Right ventricle myocardium superior (tissue), 1 donor: ENCODE data around the gene RASSF4. TPM values are rescaled to one million over a fixed set of nuclear protein-coding genes. Genes with fewer than 3 reads are reported as not detected.

Experiments used
- ATAC-seq: fragments of 200-7000 bp; cut with Tn5 transposase; one replicate; pipeline ENCODE4 v1.9.1; 2020; ENCODE audit warnings: mild to moderate bottlenecking; ENCODE audit not compliant: poor library complexity
- DNase-seq: peaks from one replicate; pipeline ENCODE4 v3.0.0-alpha.2; 2020
- intact Hi-C: fragments of 100-400 bp; cut with DNase I; formaldehyde crosslinking; loops from one replicate; pipeline ENCODE4 v1.11.2; 2022
- total RNA-seq: library from RNA; stranded (reverse); fragmentation: NEBNext Ultra II Directional; extraction: Animal tissue kit (Norgen Biotek cat#: 25700); gene quantifications from one replicate; pipeline ENCODE4 v1.2.1, GENCODE V29; 2021
- donor health status: DM: no; HTN: yes; CAD: no; lungs with severe emphysema.

RASSF4 gene
- total RNA-seq, 1 donor from 2014 or later = 87.5 TPM

DNA sequence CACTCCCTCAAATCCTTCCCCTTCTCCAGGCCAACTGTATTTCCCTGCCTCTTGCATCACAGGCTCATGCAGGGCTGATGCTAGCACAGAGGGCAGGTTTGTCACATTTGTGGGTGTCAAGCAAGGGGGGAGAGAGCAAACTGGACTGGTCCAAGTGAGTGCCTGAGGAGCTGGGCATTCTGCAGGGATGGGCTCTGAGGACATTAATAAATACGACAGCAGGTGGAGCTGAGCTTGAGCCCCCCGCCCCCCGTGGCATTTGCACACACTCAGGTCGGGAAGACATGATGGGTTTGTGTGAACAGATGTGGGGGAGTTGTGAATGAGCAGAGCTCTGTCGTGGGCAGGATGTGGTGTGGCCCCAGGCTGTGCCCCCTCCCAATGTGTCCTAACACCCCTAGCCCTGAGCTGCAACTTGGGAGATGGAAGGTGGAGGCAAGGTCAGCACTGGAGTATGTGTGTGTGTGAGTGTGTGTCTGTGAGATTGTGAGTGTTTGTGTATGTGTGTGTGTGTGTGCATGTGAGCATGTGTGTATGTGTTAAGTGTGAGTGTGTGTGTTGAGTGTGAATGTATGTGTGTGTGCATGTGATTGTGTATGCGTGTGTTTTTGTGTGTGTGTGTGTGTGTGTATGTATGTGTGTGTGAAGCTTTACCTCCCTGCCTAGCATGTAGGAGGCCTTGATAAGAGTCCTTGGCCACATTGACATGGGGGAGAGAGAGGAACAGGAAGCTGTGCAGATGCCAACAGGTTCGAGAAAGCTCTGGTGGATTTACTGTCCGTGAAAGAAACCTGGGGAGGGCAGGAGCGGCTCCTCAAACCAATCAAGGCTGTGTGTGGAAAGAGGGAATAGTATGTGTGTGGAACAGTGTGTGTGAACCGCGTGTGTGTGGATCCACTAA, 9.1 kb downstream of the RASSF4 start:
- DNase-seq (no peak), ATAC-seq (no peak)
- intact Hi-C loops = no loop called here

DNA sequence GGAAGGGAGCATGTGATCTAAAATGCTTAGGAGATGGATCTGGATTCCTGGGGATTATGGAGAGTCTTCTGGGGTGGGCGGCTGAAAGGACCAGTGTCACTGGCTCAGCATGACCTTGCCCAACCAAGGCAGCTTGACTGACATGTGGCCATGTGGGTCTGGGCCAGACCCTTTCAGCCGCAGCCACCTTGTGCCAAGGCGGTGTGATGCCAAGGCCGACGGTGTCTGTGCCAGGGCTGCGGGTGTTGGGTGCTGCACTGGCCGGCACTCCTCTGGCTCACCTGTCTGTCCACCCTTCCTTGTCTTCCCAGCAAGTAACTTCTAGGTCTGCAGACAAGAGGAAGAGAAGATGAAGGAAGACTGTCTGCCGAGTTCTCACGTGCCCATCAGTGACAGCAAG, 10.3 kb downstream of the RASSF4 start:
- ATAC-seq (peak; percentile 47), DNase-seq (peak; percentile 74)
- intact Hi-C loops = loop anchor here (5.0 kb wide), 1 partner anchor 38 kb away; no protein-coding TSS in a partner anchor

DNA sequence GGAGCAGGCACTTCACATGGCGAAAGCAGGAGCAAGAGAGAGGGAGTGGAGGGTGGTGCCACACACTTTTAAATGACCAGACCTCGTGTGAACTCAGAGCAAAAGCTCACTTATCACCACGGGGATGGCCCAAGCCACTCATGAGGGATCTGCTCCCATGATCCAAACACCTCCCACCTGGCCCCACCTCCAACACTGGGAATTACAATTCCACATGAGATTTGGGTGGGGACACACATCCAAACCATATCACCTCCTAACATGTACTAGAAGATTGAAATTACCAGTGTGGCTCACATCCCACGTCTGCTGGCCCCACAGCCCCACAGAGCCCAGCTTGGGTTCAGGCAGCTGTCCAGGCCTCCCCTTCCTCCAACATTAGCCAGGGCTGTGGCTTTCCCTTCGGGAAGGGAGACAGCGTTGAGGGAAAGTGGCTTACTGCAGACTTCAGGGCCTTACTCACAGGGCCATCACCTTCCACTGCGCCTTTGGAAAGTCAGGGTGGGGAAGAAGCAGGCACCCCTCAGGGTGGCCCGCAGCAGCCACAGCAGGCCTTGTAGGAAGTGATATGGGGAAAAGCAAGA, 11.3 kb downstream of the RASSF4 start:
- ATAC-seq = no peak
- no peak for DNase-seq
- intact Hi-C loops = loop anchor here (5.0 kb wide), 1 partner anchor 39 kb away; no protein-coding TSS in a partner anchor

DNA sequence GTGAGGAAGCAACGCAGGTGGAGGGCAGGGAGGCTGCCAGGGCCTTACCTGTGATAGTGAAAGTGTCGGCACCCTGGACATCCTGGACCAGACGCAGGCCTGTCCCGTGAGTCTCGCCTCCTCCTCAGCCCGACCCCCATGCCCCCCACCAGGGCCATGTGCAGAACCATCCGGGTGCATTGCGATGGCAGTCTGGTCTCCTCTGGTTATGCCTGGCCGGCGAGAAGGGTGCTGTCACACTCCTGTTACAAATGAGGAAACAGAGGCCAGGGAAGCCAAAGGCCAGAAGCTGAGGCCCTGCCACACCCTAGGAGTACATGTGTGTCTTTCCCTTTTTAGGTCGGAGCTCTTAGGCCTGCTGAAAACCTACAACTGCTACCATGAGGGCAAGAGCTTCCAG, 11.8 kb downstream of the RASSF4 start:
- intact Hi-C loops = loop anchor here (5.0 kb wide), 1 partner anchor 39 kb away; no protein-coding TSS in a partner anchor
- DNase-seq = no peak
- no peak for ATAC-seq

DNA sequence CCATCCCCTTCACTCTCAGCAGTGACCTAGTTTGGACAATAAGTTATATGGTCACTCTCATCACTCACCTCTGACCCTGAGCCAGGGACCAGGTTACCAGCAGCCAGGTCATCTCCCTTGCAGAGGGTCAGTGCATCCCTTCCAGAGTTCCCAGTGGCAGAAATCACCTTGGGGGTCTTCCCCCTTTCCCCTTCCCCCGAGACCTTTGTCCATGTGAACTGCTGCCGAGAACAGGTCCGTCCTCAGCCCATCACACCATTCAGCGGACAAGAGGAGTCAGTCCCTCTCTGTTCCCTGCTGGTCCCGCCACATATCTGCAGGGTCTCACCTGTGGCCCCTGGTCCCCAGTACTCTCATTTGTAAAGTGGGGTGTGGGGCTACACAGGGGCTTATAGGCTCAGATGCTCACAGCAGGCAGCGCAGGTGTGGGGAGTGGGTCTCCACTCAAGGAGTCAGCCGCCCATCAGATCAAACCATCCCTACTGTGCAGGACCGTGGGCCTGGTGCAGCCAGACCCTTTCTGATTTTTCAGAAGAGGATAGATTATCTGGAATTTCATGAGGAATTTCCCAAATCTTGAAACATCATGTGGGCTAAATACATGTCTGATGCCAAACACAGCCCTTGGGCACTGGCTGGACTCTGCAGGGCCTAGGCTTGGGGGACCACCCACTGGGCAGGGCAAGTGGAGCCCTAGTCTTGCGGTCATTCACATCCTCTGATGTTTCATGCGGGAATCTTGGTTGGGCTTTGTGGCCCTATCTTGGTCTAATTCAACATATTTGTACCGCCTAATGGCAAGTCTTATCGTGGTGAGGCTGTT, 12.5 kb downstream of the RASSF4 start:
- DNase-seq (no peak), ATAC-seq (no peak)
- intact Hi-C loops = loop anchor here (5.0 kb wide), 1 partner anchor 40 kb away; no protein-coding TSS in a partner anchor

DNA sequence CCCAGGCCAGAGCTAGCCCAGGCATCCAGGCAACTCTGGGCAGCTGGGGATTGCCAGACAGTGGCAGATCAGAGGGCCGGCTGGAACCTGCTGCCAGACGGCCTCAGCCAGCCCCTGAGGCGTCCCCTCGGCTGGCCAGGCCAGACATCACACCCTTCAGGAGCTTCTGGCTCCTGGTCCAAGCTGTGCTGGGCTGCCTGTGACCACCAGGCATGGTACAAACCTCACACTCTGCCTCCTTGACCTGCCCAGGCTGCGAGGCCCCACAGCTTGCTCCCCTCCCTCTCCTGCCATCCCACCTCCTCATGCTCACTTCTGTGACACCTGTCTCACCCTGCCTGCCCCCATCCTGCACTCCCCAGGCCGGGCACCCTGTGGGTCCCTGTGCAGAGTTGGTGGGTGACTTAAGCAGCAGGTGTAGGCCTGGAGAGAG, 13.3 kb downstream of the RASSF4 start:
- DNase-seq (no peak), ATAC-seq (no peak)
- intact Hi-C loops = loop anchor here (5.0 kb wide), 1 partner anchor 41 kb away; no protein-coding TSS in a partner anchor

DNA sequence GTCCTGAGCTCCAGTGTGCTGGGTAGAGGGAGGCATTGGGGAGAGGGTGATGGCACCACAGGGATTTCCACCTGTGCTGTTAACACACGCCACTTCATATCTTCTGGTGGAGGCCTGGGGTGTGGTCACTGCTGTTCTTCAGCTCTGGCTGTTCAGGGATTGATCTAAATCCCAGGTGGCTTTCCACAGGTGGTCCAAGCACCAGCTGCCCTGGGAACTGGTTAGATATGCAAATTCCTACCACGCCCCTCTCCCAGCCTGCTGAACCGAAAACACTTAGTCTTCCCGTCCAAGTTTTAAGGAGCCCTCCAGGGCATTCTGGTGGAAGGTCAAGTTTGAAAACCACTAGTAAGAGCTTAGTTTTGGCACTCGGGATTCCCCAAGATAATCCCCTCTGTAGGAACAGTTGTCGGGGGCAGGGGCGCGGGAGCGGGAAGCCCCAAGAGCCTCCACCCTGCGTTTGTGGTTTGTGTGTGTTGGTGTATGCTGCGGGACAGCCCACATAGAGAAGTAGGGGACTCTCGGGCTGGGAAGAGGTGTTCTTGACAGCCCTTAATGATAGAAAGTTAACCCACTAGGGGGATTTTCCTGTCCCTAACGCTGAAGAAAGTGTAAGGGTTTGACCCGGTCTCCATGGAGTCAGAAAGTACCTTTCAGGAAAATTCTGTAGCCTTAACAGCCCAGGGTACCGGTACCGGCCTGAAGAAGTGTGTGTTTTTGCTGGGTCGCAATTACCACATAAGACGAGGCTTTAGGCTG, 13.9 kb downstream of the RASSF4 start:
- DNase-seq (no peak), ATAC-seq (no peak)
- intact Hi-C loops = loop anchor here (5.0 kb wide), 1 partner anchor 41 kb away; no protein-coding TSS in a partner anchor

DNA sequence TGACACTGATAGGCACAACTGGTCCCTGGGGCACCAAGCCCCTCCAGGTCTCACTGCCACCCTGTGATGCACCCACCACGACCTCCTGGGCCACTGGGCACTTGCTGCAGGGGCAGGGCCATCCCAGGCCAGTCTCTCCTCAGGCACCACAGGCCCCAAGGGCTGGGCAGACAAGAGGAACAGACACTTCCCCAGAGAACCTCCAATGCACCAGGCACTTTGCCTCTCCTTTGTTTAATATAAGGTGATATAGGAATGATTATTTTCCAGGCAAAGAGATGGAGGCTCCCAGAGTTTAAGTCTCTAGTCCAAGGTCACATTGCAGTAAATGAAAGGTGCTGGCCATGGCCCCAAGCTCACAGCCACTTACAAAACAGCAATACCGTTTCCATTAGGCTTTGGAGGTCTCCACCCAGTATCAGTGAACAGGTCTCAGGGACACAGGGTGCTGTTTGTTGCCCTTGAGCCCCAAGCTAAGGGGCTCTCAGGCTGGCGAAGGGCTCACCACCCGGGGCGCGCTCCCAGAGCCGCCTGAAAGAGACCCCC, 14.6 kb downstream of the RASSF4 start:
- ATAC-seq = peak; percentile 3

DNA sequence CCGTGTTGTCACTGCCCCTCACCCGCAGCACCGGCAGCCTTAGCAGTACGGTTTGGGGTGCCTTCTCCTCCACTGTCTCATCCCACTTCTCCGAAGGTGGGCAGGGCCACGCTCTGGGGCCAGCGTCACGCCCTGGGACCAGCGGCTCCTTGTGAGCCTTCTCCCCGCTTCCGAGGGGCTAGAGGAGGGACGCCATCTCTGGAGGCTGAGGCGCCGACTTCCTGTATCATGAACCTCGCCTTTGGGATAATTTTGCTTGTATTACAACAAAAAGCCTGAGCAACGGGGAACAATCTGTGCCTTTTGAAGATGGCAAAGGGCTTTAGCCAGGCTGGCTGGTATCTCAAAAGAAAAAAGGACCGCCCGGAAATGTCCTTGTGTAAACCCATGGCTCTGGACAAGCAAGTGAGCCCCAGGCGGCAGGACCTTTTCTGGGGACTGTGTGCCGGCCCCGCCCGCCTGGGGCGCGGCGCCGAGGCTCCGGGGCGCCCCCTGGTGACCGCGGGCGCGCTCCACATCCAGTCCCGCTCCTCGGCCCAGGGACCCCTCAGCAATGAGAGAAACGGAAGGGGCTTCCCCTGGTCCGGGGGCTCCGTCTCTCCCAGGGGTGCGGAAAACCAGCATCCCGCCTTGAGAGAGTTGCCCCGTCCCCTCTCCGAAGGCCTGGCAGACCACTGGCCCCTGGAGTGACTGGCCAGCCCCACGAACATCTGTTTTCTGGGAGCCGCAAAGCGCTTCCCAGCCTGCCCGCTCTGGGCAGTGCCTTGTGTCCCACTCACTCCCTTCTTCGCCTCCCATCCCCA, 15.2 kb downstream of the RASSF4 start:
- intact Hi-C loops = loop anchor here (5.0 kb wide), 1 partner anchor 43 kb away; no protein-coding TSS in a partner anchor
- ATAC-seq = peak; percentile 78
- DNase-seq = peak; percentile 86

More for the DNA sequence above, 14.6 kb downstream of the RASSF4 start:
- intact Hi-C loops = loop anchor here (5.0 kb wide), 1 partner anchor 42 kb away; no protein-coding TSS in a partner anchor
- no peak for DNase-seq

DNA sequence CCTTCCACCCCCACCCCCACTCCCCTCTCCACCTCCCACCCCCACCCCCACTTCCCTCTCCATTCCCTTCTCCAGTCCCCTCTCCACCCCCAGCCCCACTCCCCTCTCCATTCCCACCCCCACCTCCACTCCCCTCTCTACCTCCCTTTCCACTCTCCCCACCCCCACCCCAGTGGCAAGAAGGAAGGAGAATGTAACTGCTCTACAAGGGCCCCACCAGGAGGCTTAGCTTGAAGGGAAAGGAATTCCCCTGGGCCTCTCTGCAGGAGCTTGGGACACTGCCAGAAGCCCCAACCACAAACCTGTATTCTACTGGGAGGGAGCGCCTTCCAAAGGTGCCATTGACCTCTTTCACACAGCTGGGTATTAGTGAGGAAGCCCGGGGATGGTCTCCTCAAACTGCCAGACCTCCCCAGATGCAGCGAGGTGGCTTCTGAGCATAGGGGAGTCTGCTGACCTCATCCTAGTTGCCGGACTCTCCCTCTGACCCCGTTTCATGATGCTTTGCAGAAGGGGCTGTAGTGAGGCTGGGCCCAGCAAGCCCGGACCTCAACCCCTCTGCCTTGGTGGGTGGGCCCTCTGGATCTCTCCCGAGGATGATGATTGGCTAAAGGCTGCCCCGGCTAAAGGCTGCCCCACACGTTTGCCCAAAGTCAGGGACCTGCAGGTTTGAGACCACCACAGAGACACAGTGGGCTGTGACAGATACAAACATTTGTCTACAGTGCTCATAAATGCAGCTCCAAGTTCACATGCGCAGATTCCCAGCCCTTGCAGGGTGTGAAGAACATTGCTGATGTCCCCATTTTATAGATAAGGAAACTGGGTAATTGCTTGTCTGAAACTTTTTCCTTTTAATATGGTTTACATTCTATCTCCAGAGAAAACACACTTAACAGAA, 16.1 kb downstream of the RASSF4 start:
- DNase-seq = no peak

DNA sequence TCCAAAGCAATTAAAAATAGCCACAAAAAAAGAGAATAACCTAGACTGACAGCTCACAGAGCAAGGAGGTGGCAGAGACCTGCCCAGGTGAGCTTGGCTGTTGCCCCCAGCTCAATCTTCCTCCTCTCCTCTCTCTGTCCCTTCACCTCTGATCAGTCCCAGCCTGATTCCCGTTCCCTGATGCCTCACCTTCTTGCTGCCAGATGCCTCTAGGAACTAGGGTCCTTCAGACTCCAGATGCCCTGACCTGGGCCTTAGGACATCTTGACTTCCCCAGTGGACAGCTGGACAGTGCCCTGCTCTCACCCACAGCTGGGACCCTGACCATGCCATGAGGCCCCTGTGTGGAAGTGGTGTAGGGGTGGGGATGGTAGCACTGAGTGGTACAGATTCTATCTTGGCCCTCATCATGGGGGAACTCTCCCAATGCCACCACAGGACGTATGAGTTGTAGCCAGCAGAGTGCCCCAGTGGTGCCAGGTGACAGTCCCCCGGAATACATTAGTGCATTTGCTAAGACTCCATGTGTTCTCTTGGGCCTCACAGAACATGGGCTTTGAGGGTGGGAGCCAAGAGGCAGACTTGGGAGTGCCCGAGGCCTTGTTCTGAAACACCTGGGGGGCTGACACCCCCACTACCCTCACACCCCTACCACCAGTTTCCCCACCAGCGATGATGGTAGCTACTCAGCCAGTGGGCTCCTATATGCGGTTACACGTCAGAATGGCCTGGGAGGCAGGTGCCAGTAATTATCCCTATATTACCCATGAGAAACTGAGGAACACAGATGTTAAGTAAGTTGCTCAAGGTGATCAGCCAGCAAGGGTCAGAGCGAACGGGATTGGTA, 17.0 kb downstream of the RASSF4 start:
- no peak for DNase-seq
- ATAC-seq = no peak
- intact Hi-C loops = no loop called here

More for the DNA sequence above, 16.1 kb downstream of the RASSF4 start:
- no peak for ATAC-seq
- intact Hi-C loops = no loop called here

DNA sequence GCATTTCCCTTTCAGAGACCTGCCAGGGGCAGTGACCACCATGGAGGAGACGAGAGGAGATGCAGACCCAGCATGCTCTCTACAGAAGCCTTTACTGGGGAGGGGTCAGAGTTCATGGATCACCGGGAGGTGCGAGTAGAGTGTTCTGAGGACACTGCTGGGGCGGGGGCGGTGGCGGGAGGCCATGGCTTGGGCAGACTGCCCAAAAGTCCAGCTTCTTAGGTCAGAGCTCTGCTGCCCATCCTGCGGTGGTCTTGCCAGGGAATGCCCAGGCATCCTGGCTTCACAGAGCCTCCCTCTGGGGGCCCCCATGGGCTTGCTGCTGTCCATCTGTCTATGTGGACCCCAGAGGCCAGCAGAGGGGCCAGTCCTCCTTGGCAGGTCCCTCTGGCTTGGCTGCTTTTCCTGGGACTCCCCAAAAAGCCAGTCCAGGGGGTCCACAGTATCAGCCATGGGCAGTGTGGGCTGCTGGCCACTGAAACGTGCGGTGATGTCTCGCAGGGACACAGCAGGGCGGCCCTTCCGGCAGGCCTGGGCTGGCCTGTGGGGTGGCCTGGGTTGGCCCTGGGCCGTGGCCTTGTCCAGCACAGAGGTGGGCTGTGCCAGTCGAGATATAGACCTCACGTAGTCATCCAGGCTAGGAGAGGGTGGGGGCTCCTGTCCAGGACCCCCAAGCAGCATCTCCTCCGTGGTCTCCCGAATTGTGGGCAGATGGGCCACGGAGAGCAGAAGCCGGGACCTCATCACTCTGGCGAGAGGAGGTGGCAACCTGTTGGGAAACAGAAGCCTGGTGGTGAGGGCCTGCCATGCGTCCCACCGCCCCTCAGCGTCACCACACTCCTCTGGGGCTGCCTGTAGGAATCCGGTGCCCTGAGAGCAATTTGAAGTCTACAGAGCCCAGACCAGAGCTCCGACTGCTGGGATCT, 17.9 kb downstream of the RASSF4 start:
- DNase-seq = no peak
- peak; percentile 3 for ATAC-seq
- intact Hi-C loops = no loop called here

DNA sequence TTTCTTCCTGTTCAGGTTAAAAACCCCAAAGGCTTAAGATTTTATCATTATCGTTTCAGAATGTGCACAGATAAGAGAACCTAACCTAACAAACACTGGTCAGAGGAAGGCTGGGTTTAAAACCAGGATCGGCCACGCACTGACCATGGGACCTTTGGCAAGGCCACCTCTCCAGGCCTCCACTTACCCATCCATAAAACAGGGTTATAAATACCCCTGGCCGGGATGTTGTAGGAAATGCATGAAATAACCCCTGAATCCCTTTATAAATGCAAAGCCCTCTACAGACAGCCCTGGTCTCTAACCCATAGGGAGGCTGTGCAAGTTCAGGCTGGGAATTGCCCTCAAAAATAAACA, 18.6 kb downstream of the RASSF4 start:
- intact Hi-C loops = no loop called here
- ATAC-seq (no peak), DNase-seq (no peak)

DNA sequence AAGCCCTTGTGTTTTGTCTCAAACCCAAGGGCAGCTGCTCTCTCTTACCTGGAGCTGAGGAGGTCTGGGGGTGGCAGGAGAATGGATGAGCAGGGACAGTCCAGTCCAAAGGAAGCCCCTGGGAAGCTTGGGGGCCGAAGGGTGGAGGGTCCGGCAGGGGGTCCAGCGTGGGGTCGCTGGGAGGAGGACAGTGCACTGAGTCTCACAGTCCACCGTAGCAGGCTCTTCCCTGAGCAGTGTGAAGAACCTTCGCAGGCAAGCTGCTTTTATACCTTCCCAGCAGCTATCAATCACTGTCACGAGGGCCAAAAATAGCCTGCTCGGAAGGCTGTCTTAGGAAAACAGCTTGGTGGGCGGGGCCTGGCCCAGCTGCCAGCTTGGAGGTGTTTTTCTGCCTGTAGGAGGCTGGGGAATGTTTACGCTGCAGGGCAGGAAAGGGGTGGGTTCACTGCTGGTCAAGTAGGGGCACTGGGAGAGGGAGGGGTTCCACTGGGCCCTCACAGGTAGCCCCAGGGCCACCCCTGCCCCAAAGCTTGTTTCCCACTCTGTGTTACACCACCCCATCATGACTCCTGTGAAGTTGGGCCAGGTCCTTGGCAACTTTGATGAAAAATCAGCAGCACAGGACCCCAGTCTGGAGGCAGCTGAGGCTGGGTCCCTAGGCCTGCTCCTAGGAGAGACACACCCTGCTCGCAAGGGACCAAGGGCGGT, 19.1 kb downstream of the RASSF4 start, which contains the start of gene DEPP1:
TSS of gene DEPP1 (minus strand) at position 240 of the 711 bp plus-strand sequence. CDS start 779 bp downstream, outside the sequence.
- peak; percentile 96 for DNase-seq
- intact Hi-C loops = no loop called here
- peak; percentile 54 for ATAC-seq
